Epithelial cell of proximal tubule (primary cell): ENCODE measurements around the gene FRMD8. TPM values are rescaled to one million over a fixed set of nuclear protein-coding genes. Genes with fewer than 3 reads are reported as not detected.
A peak's percentile ranks its signal among the peaks of the same experiment; 100 is the strongest.

ENCODE experiments used
- DNase-seq: peaks from one replicate; pipeline ENCODE4 v3.0.0-alpha.2; 2011; ENCODE audit warnings: low read depth
- H3K4me3 ChIP-seq: 2 replicates; pipeline ENCODE4 v1.5.1; 2011; ENCODE audit warnings: low read depth, mild to moderate bottlenecking, low read length
- total RNA-seq: library from RNA; depleted of rRNA; stranded (reverse); fragments of >200 nt; gene quantifications from 2 replicates; pipeline ENCODE4 v1.2.3, GENCODE V29; 2015
- TF ChIP-seq, protein P1 (sequence below): conservative IDR thresholded peaks from 2 replicates; pipeline ENCODE4 v1.5.1; 2012; ENCODE audit warnings: low read depth, mild to moderate bottlenecking, low read length

The FRMD8 gene
- total RNA-seq, 1 donor from 2014 or later: 43.5 TPM

GRCh38 chr11:65375012-65375411, 11.4 kb upstream of the FRMD8 start:
- TF ChIP-seq, protein P1, sequence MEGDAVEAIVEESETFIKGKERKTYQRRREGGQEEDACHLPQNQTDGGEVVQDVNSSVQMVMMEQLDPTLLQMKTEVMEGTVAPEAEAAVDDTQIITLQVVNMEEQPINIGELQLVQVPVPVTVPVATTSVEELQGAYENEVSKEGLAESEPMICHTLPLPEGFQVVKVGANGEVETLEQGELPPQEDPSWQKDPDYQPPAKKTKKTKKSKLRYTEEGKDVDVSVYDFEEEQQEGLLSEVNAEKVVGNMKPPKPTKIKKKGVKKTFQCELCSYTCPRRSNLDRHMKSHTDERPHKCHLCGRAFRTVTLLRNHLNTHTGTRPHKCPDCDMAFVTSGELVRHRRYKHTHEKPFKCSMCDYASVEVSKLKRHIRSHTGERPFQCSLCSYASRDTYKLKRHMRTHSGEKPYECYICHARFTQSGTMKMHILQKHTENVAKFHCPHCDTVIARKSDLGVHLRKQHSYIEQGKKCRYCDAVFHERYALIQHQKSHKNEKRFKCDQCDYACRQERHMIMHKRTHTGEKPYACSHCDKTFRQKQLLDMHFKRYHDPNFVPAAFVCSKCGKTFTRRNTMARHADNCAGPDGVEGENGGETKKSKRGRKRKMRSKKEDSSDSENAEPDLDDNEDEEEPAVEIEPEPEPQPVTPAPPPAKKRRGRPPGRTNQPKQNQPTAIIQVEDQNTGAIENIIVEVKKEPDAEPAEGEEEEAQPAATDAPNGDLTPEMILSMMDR: no peak
- DNase-seq: no peak
- no peak overlapping the region for H3K4me3 ChIP-seq

- H3K4me3 ChIP-seq: no peak overlapping the region
These were observed 10.2 kb upstream of the FRMD8 start for GRCh38 chr11:65376138-65376713.

DNA sequence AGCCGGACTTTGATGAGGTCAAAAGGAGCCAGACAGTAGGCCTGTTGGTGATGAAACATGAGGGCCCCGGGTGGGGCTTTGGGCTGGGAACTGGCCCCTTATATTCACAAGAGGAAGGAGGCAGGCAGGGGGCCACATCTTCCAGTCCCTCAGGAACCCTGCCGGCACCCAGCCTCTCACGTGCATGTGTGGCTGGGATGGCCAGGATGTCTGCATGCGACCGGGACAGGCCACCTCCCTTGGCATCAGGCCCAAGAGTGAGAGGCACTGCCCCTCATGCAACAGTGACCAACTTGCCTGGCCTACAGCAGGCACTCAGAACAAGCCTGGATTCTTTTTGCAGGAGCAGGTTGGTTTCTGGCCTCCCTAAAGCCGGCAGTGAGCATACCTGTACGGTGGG, 9.4 kb upstream of the FRMD8 start:
- DNase-seq: no peak
- no peak overlapping the region for H3K4me3 ChIP-seq
- TF ChIP-seq, protein P1: no peak

More at GRCh38 chr11:65376138-65376713, 10.2 kb upstream of the FRMD8 start:
- TF ChIP-seq, protein P1: no peak
- DNase-seq: no peak

DNA sequence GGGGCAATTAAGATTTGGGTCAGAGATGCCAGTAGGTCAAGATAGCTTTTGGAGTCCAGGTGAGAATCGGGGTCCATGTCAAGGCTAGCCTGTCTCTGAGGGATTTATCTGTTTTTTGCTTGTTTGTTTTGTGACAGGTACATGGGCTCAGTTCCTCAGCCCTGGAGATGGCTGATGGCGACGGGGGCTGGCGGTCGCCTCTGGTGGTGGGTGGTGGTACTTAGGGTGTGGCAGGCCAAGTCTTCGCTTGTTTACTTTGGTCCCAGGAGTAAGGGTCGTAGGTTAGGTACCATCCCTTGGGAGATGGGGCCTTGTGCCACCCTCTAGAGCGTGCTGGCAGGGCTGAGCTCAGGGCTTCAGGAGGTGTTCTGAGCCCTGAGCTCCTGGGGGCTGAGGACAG, 8.7 kb upstream of the FRMD8 start:
- TF ChIP-seq, protein P1: peak; percentile 8
- no peak overlapping the region for H3K4me3 ChIP-seq
- DNase-seq: no peak

DNA sequence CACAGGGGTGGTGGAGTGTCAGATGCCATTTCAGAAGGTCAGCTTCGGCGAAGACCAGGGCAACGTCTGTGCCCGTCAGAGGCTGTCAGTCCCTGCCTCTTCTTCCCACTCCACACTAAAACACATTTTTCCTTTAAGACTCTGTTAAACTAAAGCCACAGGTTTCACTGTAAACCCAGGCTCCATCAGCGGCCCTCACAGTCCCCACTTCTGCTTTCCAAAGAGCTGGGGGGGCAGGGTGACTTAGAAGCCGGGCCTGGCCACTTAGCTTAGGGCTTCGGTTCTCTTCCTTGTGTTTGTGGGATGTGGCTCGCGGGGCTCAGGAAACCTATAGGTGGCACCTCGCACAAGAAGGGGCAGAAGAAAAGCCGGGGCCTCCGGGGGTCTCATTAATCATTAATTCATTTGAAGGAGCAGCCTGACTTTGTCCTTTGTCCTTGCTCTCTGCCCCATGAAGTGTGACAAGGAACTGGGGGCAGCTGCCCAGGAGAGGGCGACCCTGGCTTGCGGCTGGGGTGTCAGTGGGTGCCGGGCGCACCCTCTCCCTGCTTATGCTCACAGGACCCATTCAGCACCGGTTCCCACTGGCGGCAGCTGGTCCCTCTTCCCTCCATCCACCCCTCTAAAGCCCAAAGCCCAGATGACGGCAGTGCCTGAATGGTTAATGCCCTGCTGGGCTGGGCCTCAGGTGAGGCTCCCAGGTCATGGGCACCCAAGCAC, 8.1 kb upstream of the FRMD8 start:
- H3K4me3 ChIP-seq: no peak overlapping the region
- TF ChIP-seq, protein P1: peak; percentile 7
- DNase-seq: no peak

- no peak overlapping the region for H3K4me3 ChIP-seq
- TF ChIP-seq, protein P1: no peak
- DNase-seq: no peak
These were observed 7.4 kb upstream of the FRMD8 start for GRCh38 chr11:65378928-65379638.
